Choroid plexus epithelial cell (primary cell): Measurements from ENCODE around the gene DHX30.

Experiments
- DNase-seq: peaks from one replicate; pipeline ENCODE4 v3.0.0-alpha.2; 2010; ENCODE audit warnings: low read depth
- H3K4me3 ChIP-seq: 2 replicates; pipeline ENCODE4 v1.5.1; 2011; ENCODE audit warnings: low read depth, mild to moderate bottlenecking, control low read depth, low read length, moderate library complexity
- TF ChIP-seq, protein P1 (sequence below): conservative IDR thresholded peaks from 2 replicates; pipeline ENCODE4 v1.5.1; 2011; ENCODE audit warnings: low read depth, mild to moderate bottlenecking, control low read depth, inconsistent platforms, low read length, moderate library complexity

Gene DHX30

DNA sequence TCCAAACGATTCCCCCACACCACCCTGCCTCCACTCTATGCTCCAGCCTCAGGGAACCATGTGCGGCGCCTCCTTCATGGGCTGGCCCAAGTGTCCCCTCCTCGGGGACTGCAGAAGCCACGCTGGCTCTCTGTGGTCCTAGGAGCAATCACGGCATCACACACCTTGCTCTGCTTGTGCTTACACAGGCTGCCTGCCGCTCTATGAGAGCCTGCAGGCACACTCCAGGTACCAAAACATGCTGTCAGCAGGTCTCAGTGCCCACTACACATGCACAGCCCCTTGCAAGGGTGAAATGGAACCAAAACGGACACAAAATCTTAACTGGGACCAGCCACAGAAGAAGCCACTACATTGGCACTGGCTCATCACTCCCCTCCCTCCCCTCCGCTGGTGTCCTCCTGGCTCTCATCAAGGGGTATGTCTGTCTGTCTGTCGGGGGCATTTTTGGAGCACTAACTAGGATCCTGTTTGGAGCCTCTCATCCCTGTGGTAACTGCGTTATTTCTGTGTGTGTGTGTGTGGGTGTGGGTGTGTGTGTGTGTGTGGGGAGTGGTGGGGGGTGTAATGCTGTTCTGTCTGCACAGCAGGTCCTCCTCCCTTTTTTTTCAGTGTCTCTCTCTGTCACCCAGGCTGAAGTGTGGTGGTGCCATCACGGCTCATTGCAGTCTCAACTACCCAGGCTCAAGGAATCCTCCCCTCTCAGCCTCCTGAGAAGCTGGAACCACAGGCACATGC is 60.6 kb downstream of the DHX30 start:
- H3K4me3 ChIP-seq = no peak overlapping the region
- no peak for DNase-seq
- TF ChIP-seq, protein P1, sequence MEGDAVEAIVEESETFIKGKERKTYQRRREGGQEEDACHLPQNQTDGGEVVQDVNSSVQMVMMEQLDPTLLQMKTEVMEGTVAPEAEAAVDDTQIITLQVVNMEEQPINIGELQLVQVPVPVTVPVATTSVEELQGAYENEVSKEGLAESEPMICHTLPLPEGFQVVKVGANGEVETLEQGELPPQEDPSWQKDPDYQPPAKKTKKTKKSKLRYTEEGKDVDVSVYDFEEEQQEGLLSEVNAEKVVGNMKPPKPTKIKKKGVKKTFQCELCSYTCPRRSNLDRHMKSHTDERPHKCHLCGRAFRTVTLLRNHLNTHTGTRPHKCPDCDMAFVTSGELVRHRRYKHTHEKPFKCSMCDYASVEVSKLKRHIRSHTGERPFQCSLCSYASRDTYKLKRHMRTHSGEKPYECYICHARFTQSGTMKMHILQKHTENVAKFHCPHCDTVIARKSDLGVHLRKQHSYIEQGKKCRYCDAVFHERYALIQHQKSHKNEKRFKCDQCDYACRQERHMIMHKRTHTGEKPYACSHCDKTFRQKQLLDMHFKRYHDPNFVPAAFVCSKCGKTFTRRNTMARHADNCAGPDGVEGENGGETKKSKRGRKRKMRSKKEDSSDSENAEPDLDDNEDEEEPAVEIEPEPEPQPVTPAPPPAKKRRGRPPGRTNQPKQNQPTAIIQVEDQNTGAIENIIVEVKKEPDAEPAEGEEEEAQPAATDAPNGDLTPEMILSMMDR = no peak

GRCh38 chr3:47865192-47865591 is 62.3 kb downstream of the DHX30 start:
- TF ChIP-seq, protein P1 = peak; percentile 47
- peak; percentile 52 for DNase-seq
- no peak overlapping the region for H3K4me3 ChIP-seq

- no peak for DNase-seq
- H3K4me3 ChIP-seq = no peak overlapping the region
- TF ChIP-seq, protein P1 = no peak
Observed at GRCh38 chr3:47867451-47868044, 64.6 kb downstream of the DHX30 start.

DNA sequence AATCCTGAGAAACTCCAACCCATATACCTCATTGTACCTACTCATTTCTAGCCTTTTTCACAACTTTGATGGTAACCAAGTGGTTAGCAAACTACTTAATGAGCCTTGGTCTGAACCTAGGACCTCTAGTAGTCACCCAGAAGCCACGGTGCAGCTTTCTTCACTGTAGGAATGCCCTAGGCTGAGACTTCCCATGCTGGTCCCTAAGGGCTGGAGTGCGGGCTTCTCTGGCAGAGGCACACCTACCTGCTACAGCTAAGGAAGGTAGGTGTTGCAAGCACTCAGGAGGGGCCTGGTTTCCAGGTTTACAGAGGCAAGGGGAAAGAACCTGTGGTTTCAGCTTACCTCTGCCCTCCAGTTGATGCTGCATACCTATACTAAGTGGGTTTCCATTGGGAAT is 65.4 kb downstream of the DHX30 start:
- no peak overlapping the region for H3K4me3 ChIP-seq
- TF ChIP-seq, protein P1 = no peak
- no peak for DNase-seq

- H3K4me3 ChIP-seq = no peak overlapping the region
- TF ChIP-seq, protein P1 = peak; percentile 37
- DNase-seq = peak; percentile 55
Observed at GRCh38 chr3:47870156-47870555, 67.2 kb downstream of the DHX30 start.

DNA sequence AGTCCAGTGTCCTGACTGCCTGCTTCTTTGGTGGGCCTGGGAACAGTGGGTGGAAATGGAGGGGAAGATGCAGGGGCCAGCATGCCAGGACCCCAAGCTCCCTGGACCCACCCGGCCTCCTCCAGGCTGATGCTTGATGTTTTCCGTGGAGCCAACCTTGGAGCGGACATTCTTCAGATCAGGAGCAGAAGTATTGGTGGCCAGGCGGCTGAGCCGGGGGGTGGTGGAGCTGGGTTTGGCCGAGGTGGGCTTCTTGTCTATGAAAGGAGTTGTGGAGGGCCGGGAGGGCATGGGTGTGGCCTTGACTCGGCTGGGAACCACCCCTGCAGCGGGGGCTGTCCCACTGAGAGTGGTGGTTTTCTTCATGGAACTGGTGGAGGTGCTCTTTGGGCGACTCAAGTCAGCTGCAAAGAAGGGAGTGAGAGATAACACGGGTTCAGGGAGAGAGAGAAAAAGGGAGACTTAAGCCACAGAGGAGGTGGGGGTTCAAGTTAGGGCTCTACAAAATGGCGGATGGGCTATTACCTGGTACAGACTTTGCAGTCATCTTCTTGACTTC is 67.8 kb downstream of the DHX30 start:
- H3K4me3 ChIP-seq = no peak overlapping the region
- TF ChIP-seq, protein P1 = no peak
- no peak for DNase-seq
